ENCODE data around the gene KIF24. TPM values are rescaled to one million over a fixed set of nuclear protein-coding genes. Genes with fewer than 3 reads are reported as not detected.
"Not testable (repeated sequence)": the region's sequence is repeated elsewhere in the genome, so short reads cannot be mapped to it uniquely, and the experiment has no call there.

The KIF24 gene
- total RNA-seq, 4 donors from 2014 or later = 0.42 to 1.4 (median 0.99) TPM

- H3K4me3 ChIP-seq (ENCODE audit: low read depth, poor library complexity, severe bottlenecking) = no peak overlapping the region
- intact Hi-C loops (cut with DNase I; ENCODE audit: low total_unique reads) = no loop called here
- 81 to 88% methylated on average over 2 of the region's 2 CpGs for WGBS, 2 donors
- TF ChIP-seq CTCF (IDR thresholded peaks at IDR 0.05) (no peak), POLR2A (IDR thresholded peaks at IDR 0.05) (no peak)
- DNase-seq (ENCODE audit: low spot score in 2 of 2) = no peak
Observed at GRCh38 chr9:34338665-34339385, 9.8 kb upstream of the KIF24 start.

GRCh38 chr9:34338079-34338478 lies 9.0 kb upstream of the KIF24 start:
- DNase-seq (ENCODE audit: low spot score in 2 of 2); intact Hi-C loops (cut with DNase I; ENCODE audit: low total_unique reads); H3K4me3 ChIP-seq (ENCODE audit: low read depth, poor library complexity, severe bottlenecking): not testable (repeated sequence)

GRCh38 chr9:34337403-34337802 lies 8.3 kb upstream of the KIF24 start:
- no peak for DNase-seq (ENCODE audit: low spot score in 2 of 2)
- no peak overlapping the region for H3K4me3 ChIP-seq (ENCODE audit: low read depth, poor library complexity, severe bottlenecking)
- TF ChIP-seq POLR2A (IDR thresholded peaks at IDR 0.05) = no peak
- no peak for TF ChIP-seq CTCF (IDR thresholded peaks at IDR 0.05)
- 93 to 94% methylated on average over 2 of the region's 2 CpGs for WGBS, 2 donors
- intact Hi-C loops (cut with DNase I; ENCODE audit: low total_unique reads) = no loop called here

- H3K4me3 ChIP-seq (ENCODE audit: low read depth, poor library complexity, severe bottlenecking) = no peak overlapping the region
- TF ChIP-seq CTCF (IDR thresholded peaks at IDR 0.05) (no peak), POLR2A (IDR thresholded peaks at IDR 0.05) (no peak)
- DNase-seq (ENCODE audit: low spot score in 2 of 2) = no peak
- WGBS, 2 donors = 72% methylated on average over 4 of the region's 4 CpGs
- intact Hi-C loops (cut with DNase I; ENCODE audit: low total_unique reads) = no loop called here
Observed at GRCh38 chr9:34335376-34335775, 6.3 kb upstream of the KIF24 start.

- H3K4me3 ChIP-seq (ENCODE audit: low read depth, poor library complexity, severe bottlenecking) = no peak overlapping the region
- intact Hi-C loops (cut with DNase I; ENCODE audit: low total_unique reads) = no loop called here
- 82 to 90% methylated on average over 2 of the region's 2 CpGs for WGBS, 2 donors
- TF ChIP-seq CTCF (IDR thresholded peaks at IDR 0.05) (no peak), POLR2A (IDR thresholded peaks at IDR 0.05) (no peak)
- DNase-seq (ENCODE audit: low spot score in 2 of 2) = no peak
Observed at GRCh38 chr9:34334916-34335315, 5.8 kb upstream of the KIF24 start.

GRCh38 chr9:34334337-34334824 lies 5.3 kb upstream of the KIF24 start:
- intact Hi-C loops (cut with DNase I; ENCODE audit: low total_unique reads) = no loop called here
- 42% methylated on average over 1 of the region's 1 CpG for WGBS, 2 donors
- TF ChIP-seq CTCF (IDR thresholded peaks at IDR 0.05) = no peak
- TF ChIP-seq POLR2A (IDR thresholded peaks at IDR 0.05) = no peak
- no peak overlapping the region for H3K4me3 ChIP-seq (ENCODE audit: low read depth, poor library complexity, severe bottlenecking)
- DNase-seq (ENCODE audit: low spot score in 2 of 2) = no peak
